Osteocyte (in vitro differentiated cells): ENCODE measurements around the gene TTC28. TPM values are rescaled to one million over a fixed set of nuclear protein-coding genes. Genes with fewer than 3 reads are reported as not detected.

Experiments
- DNase-seq: peaks from one replicate; pipeline ENCODE4 v3.0.0; 2021; ENCODE audit warnings: mixed read lengths; ENCODE audit not compliant: unreplicated experiment; ENCODE audit errors: extremely low spot score
- H3K27ac Mint-ChIP-seq: one replicate; pipeline ENCODE4 v1.8.0; 2021; ENCODE audit warnings: mild to moderate bottlenecking, mixed read lengths; ENCODE audit not compliant: unreplicated experiment
- H3K27me3 Mint-ChIP-seq: one replicate; pipeline ENCODE4 v1.8.0; 2021; ENCODE audit warnings: mixed read lengths; ENCODE audit not compliant: unreplicated experiment
- H3K36me3 Mint-ChIP-seq: one replicate; pipeline ENCODE4 v1.8.0; 2021; ENCODE audit warnings: mixed read lengths; ENCODE audit not compliant: unreplicated experiment
- H3K4me1 Mint-ChIP-seq: one replicate; pipeline ENCODE4 v1.8.0; 2021; ENCODE audit warnings: mixed read lengths; ENCODE audit not compliant: unreplicated experiment
- H3K4me3 Mint-ChIP-seq: one replicate; pipeline ENCODE4 v1.8.0; 2021; ENCODE audit warnings: mild to moderate bottlenecking, moderate library complexity, mixed read lengths; ENCODE audit not compliant: unreplicated experiment
- H3K9me3 Mint-ChIP-seq: one replicate; pipeline ENCODE4 v1.8.0; 2021; ENCODE audit warnings: mixed read lengths; ENCODE audit not compliant: unreplicated experiment
- total RNA-seq: library from RNA; stranded (reverse); gene quantifications from 2 replicates; pipeline ENCODE4 v1.2.1, GENCODE V29; 2021
- TF ChIP-seq, protein P1 (sequence below): fragments of 200-600 bp; sonication (generic); IDR thresholded peaks from 2 replicates; pipeline ENCODE4 v1.5.0; 2021; ENCODE audit warnings: antibody characterized with exemption, mild to moderate bottlenecking, moderate library complexity

TTC28 gene
- total RNA-seq, 1 donor from 2014 or later, result 70.3 TPM

DNA sequence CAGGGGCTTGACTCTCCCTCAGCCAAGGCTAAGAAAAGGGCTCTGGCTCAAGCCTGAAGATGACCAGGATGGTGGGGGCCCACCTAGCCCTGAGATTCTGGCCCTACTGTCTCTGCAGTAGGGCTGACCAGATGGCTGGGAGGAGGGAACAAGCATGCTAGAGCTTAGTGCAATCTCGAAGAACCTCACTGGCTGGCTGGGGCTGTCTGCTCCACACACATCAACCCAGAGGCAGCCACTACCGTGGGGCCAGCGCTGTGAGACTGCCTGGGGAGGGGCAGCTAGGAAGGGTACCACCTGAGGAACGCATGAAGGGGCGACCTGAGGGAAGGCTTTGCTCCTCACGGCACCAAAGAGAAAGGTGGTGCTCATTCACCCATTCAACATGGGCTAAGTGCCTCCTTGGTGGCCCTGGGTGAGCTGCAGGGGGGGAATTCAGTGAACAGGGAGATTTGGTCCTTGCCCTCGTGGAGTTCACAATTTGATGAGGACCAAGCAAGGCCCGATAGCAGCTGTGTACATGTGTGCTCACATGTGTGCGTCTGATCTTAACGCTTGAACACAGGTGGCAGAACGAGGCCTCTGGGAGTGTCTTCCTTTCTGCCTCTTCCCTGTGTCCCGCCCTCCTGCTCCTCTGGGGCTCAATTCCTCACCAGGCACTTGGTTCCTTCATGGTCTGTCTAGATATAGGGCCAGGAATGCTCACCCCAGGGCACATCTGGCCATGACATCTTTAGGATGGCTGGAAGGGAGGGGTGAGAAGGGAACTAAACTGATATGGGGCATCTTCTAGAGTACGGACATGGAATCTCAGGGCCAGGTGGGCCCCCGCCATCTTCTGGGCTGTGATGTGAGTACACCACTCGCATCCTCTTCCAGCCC, 658.3 kb downstream of the TTC28 start:
- no peak overlapping the region for H3K27ac Mint-ChIP-seq
- peaks cover 19% of the 10 kb centered on the region for H3K4me1 Mint-ChIP-seq
- no peaks in the 10 kb centered on the region for H3K9me3 Mint-ChIP-seq
- DNase-seq, result peak; percentile 59
- no peak overlapping the region for H3K4me3 Mint-ChIP-seq
- H3K27me3 Mint-ChIP-seq, result no peaks in the 10 kb centered on the region
- peaks cover 8% of the 10 kb centered on the region for H3K36me3 Mint-ChIP-seq
- TF ChIP-seq, protein P1, sequence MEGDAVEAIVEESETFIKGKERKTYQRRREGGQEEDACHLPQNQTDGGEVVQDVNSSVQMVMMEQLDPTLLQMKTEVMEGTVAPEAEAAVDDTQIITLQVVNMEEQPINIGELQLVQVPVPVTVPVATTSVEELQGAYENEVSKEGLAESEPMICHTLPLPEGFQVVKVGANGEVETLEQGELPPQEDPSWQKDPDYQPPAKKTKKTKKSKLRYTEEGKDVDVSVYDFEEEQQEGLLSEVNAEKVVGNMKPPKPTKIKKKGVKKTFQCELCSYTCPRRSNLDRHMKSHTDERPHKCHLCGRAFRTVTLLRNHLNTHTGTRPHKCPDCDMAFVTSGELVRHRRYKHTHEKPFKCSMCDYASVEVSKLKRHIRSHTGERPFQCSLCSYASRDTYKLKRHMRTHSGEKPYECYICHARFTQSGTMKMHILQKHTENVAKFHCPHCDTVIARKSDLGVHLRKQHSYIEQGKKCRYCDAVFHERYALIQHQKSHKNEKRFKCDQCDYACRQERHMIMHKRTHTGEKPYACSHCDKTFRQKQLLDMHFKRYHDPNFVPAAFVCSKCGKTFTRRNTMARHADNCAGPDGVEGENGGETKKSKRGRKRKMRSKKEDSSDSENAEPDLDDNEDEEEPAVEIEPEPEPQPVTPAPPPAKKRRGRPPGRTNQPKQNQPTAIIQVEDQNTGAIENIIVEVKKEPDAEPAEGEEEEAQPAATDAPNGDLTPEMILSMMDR, result no peak

DNA sequence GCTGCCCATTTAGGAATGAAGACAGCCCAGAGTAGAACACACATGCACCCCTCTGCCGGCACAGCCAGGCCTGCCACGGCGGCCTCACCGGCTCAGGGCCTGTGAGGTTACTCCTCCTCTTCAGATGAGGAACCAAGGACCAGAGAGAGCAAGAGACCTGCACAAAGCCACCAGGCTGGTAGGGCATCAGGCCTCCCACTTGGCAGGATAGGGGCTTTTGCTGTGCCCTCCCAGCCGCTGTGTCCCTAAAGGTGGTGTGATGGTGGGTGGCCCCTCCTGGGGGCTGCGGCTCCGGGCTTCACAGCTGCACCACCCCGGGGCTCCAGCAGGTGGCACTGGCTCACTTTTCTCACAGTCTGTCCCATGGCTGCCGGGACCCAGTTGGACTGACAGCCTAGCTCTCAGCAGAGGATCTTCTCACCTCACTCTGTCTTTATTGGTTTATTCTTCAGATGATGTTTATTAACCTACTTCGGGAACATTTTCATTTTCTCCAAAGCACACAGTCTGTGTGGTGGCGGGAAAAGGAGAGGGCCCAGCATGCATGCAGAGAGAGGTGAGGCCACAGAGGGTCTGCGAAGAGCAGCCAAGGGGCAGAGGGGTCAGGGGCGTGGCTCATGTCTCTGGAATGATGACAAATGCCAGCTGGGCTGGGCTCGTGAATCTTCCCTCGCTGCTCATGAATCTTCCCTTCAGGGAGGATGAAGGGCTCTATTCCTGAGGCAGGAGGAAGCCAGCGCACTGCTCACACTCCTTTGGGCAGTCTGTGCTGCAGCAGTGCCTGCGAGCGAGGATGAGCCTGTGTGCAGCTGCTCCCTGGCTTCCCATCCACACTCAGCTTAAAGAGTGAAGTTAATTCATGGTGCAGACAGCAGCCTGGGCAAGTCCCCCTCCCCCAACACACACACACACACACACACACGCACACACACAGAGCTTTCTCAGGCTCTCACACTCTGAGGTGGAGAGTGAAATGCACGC, 659.5 kb downstream of the TTC28 start:
- Mint-ChIP-seq H3K27ac (peak overlapping the region; percentile 46), H3K4me1 (peaks cover 19% of the 10 kb centered on the region), H3K36me3 (peaks cover 8% of the 10 kb centered on the region), H3K9me3 (no peaks in the 10 kb centered on the region), H3K27me3 (no peaks in the 10 kb centered on the region), H3K4me3 (peak overlapping the region; percentile 61)
- peak; percentile 92 for DNase-seq
- TF ChIP-seq, protein P1, result peak; percentile 96

DNA sequence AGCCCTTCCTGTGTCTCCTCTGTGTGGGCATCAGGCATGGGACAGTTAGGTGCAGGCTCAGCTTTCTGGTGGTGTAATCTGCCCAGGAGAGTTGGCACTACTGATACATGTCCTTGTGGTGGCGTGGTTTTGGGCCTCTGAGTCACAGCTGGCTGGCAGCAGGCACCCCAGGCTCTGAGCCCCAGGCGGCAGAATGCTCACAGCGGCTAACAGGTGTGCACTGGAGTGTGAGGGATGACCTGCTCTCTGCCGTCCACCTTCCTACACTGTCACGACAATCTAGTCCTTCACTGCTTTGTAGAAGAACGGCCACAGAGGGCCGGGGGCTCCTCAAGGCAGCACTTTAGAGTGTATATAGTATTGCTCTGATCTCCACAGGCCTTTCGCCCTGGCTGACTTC, 660.3 kb downstream of the TTC28 start:
- H3K27me3 Mint-ChIP-seq, result no peaks in the 10 kb centered on the region
- TF ChIP-seq, protein P1, result no peak
- no peak overlapping the region for H3K27ac Mint-ChIP-seq
- H3K4me1 Mint-ChIP-seq, result peaks cover 19% of the 10 kb centered on the region
- no peak overlapping the region for H3K4me3 Mint-ChIP-seq
- no peaks in the 10 kb centered on the region for H3K9me3 Mint-ChIP-seq
- no peak for DNase-seq
- peaks cover 5% of the 10 kb centered on the region for H3K36me3 Mint-ChIP-seq

DNA sequence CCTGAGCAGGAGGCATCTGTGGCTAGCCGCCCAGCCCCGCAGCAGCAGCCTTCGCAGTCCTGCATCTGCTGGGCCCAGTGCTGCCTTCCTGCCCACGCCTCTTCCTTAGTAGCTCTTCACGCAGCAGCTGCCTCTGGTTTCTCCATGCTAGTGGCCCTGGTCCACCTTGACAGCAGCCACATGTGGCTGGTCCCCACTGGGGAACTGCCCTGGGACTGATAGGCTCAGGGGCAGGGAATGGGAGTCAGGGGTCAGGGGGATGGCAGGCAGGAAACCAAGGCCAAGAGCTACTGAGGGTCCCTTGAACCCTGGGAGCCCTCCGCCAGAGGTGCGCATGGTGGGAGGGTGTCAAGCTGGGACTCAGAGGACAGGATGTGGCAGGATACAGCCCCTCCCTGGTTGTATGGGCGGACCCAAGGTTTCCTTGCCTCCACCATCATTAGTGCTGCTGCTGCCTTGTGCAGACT, 661.1 kb downstream of the TTC28 start:
- Mint-ChIP-seq H3K36me3 (peaks cover 4% of the 10 kb centered on the region), H3K27me3 (no peaks in the 10 kb centered on the region), H3K27ac (no peak overlapping the region), H3K9me3 (no peaks in the 10 kb centered on the region), H3K4me3 (no peak overlapping the region), H3K4me1 (peaks cover 19% of the 10 kb centered on the region)
- TF ChIP-seq, protein P1, result no peak
- DNase-seq, result no peak
